BJ (cell line): ENCODE data around the gene SMIM41. TPM values are rescaled to one million over a fixed set of nuclear protein-coding genes. Genes with fewer than 3 reads are reported as not detected.

Experiments
- CTCF ChIA-PET: fragments of 350-600 bp; formaldehyde crosslinking; extraction: SDS; loops from one replicate; lab custom pipeline; 2021; ENCODE audit warnings: antibody characterized with exemption, inconsistent platforms; lab: Yijun Ruan, JAX
- POLR2A ChIA-PET: fragments of 300-600 bp; sonication (Branson Sonifier 250); formaldehyde crosslinking; extraction: SDS; loops from one replicate; lab custom pipeline; 2021; ENCODE audit warnings: antibody characterized with exemption; lab: Charles Lee
- DNase-seq: peaks from one replicate; pipeline ENCODE4 v3.0.0-alpha.2; 2011; ENCODE audit warnings: low read depth
- H3K27me3 ChIP-seq: 2 replicates; pipeline ENCODE4 v1.6.0; 2011; ENCODE audit warnings: low read length; ENCODE audit not compliant: control insufficient read depth, insufficient read depth
- H3K36me3 ChIP-seq: 2 replicates; pipeline ENCODE4 v1.5.1; 2011; ENCODE audit warnings: low read length; ENCODE audit not compliant: control insufficient read depth, insufficient read depth
- H3K4me3 ChIP-seq: 2 replicates; pipeline ENCODE4 v1.5.1; 2011; ENCODE audit warnings: low read depth, mild to moderate bottlenecking, control low read depth, low read length
- polyA plus RNA-seq: library from polyadenylated mRNA; depleted of rRNA; stranded (reverse); fragments of >200 nt; gene quantifications from 2 replicates; pipeline ENCODE4 v1.2.3, GENCODE V29; 2011
- TF ChIP-seq, protein P1 (sequence below): IDR thresholded peaks from 2 replicates; pipeline ENCODE4 v1.5.1; 2011; ENCODE audit warnings: low read depth, mild to moderate bottlenecking, control low read depth, inconsistent platforms, low read length, moderate library complexity; ENCODE audit not compliant: insufficient read depth

SMIM41 gene
- polyA plus RNA-seq, 1 experiment: not detected

DNA sequence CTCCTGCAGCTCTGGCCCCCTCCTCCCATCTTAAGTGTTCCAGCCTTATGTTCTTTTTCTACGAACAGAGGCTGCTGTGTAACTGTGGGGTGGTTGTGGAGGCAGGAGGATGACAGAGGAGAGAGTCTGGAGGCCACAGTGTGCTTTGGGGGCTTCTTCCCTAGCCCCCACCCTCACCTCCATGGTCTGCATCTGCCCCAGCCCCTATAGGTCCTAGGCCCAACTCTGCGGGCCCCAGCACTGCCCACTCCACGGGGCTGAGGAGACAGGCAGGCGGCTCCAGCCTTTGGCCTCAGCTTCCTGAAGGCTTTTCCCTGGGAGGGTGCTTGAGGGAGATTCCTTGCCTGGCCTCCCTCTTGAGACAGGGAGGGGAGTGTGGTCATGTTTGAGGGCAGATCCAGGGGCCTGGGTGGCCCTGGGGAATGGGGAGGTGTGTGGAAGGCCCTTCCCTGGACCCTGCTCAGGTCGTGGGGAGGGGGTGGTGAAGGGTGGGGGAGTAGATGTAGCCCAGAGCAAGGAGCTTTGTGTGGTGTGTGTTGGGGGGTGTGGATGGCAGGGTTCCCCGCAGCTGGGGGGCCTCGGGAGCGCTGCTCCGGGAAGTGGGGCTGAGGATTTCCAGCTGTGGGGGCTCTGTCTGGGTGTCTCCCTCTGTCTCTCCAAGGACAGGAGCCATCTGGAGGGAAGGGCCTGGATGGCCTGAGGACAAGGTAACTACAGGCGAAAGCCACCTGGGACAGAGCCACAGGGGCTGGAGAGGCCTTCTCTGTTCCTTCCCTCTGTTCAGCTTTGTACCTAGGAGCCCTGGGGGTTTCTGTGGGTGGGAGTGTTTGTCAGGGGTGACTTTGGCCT is 1.1 kb downstream of the SMIM41 start:
- no peaks in the 10 kb centered on the region for H3K27me3 ChIP-seq
- ChIA-PET CTCF (interaction anchor here (0.9 to 25.8 kb wide), 9 partner anchors 10 to 77 kb away, joined by 3 to 974 read pairs (median 18); partner anchors contain the start of gene ATG101), POLR2A (interaction anchor here (1.9 kb wide), 1 partner anchor 48 kb away, joined by 5 read pairs; no protein-coding TSS in a partner anchor)
- DNase-seq: no peak
- H3K36me3 ChIP-seq: peaks cover 12% of the 10 kb centered on the region
- TF ChIP-seq, protein P1, sequence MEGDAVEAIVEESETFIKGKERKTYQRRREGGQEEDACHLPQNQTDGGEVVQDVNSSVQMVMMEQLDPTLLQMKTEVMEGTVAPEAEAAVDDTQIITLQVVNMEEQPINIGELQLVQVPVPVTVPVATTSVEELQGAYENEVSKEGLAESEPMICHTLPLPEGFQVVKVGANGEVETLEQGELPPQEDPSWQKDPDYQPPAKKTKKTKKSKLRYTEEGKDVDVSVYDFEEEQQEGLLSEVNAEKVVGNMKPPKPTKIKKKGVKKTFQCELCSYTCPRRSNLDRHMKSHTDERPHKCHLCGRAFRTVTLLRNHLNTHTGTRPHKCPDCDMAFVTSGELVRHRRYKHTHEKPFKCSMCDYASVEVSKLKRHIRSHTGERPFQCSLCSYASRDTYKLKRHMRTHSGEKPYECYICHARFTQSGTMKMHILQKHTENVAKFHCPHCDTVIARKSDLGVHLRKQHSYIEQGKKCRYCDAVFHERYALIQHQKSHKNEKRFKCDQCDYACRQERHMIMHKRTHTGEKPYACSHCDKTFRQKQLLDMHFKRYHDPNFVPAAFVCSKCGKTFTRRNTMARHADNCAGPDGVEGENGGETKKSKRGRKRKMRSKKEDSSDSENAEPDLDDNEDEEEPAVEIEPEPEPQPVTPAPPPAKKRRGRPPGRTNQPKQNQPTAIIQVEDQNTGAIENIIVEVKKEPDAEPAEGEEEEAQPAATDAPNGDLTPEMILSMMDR: no peak
- H3K4me3 ChIP-seq: no peak overlapping the region

DNA sequence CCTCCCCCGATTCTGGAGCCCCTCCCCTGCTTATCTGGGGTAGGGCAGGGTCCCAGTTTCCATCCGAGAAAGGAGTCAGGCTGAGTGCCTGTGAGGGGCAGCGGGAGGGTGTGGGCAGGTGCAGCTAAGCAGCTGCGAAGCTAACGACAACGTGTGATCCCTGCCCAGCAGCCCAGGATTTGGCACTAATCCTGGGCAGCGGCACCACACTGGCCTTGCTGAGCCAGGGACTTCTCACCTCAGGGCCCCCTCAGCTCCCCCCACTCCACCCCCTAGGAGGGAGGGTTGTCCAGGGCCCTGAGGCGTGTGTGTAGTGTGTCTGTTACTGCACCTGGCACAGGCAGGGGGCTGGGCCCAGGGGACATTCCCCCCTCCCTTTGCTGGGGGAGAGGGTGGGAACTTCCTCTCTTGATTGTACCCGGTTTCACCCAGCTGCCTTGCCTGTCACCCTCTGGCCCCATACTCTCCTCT is 1.8 kb downstream of the SMIM41 start:
- Histone ChIP-seq H3K4me3 (no peak overlapping the region), H3K27me3 (no peaks in the 10 kb centered on the region), H3K36me3 (peaks cover 9% of the 10 kb centered on the region)
- DNase-seq: no peak
- TF ChIP-seq, protein P1: no peak
- ChIA-PET POLR2A (interaction anchor here (1.9 kb wide), 1 partner anchor 49 kb away, joined by 5 read pairs; no protein-coding TSS in a partner anchor), CTCF (interaction anchor here (0.9 to 25.8 kb wide), 13 partner anchors 10 to 198 kb away, joined by 3 to 974 read pairs (median 16); partner anchors contain the start of gene ATG101)

DNA sequence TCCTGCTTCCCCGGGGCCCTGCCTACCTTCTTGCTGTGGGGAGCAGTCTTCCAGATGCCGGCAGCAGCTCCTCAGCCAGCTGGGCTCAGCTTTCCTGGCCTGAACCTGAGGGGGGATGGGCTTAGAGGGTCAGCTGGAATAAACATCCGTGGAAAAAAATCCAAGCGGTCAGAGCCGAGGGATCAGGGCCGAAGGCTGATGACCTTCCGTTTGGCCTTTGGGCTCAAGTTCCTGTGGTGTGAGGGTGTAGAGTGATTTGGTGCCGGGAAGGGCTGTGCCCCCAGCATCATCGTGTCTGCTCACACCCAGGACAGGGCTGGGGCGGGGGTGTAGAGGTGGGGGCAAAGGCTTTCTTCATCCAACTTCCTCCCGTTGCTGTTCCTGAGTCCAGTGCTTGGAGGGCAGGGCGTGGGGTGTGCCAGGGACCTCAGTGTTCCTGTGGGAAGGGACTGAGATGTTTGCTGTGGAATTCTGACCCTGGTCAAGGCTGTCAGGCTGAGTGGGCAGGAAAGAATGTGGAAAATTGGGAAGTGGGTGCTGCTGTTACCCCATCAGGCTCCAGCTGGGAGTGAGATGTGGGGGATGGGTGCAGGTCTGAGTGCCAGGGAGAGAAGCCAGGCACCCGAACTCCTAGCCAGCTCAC is 2.6 kb downstream of the SMIM41 start:
- DNase-seq: no peak
- Histone ChIP-seq H3K27me3 (no peaks in the 10 kb centered on the region), H3K4me3 (peak overlapping the region; percentile 4; the same call in 1 of the 2 replicates), H3K36me3 (peaks cover 4% of the 10 kb centered on the region)
- TF ChIP-seq, protein P1: no peak
- ChIA-PET CTCF (interaction anchor here (0.9 to 25.8 kb wide), 29 partner anchors 8 to 197 kb away, joined by 3 to 974 read pairs (median 6); partner anchors contain the start of genes ATG101, NR4A1 and TAMALIN), POLR2A (interaction anchor here (0.6 to 1.9 kb wide), 3 partner anchors 49 to 1069 kb away, joined by 4 to 5 read pairs (median 5); no protein-coding TSS in a partner anchor)

DNA sequence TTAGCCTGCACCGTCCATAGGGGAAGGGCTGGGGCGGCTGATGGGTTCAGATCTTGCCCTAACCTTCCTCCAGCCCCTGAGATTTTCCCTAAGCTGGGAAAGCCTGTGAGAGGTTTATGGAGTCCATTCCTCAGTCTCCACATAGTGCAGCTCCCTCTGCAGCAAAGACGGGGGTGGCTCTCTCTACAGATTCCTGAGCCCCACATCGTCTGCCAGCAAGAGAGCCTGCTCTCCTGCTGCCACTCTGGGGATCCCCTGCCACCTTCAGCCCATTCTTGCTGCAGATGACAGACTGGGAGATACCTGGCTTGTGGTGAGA is 3.1 kb downstream of the SMIM41 start:
- CTCF ChIA-PET: interaction anchor here (0.6 to 25.8 kb wide), 38 partner anchors 9 to 800 kb away, joined by 3 to 974 read pairs (median 5); partner anchors contain the start of genes ATG101, NR4A1 and TAMALIN
- Histone ChIP-seq H3K4me3 (no peak overlapping the region), H3K36me3 (peaks cover 1% of the 10 kb centered on the region; the same call in 1 of the 2 replicates), H3K27me3 (no peaks in the 10 kb centered on the region)
- DNase-seq: no peak
- TF ChIP-seq, protein P1: no peak
- POLR2A ChIA-PET: interaction anchor here (1.1 to 1.9 kb wide), 2 partner anchors 50 to 57 kb away, joined by 5 to 7 read pairs; no protein-coding TSS in a partner anchor
